ENCODE results near the gene TNIP3.

TNIP3 gene

DNA sequence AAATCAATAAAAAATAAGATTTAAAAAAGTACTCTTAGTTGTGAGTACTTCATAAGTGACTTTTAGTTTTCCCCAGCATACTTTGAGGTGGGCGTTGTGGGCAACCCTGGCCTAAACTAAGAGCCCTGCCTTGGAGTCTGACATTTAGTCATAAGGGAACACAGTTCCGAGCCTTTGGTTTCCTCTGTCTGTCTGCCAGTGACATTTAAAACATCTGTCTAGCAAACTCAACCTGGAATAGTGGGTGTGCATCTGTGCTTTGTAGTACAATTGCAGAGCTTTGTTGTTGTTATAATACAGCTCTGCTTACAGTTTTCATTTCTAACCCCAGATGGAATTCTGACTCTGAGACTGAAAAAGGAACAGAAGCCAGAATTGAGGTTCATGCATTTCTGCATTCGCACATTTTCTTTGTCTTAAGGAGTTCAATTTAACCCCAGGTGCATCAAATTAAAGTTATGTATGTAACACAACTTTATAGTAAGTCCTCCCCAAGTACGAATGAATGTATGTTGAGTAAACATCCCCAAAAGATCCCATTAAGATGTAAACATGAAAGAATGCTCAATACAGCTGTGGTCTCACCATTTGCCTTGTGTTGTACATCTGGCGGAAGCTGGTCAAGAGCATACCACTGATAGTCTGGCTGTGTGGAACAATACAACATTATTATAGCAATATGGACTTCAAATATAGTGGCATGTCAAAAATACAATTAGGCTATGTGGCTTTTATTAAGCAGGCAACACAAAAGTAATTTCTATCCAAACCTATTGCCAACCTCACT, 25.9 kb downstream of the TNIP3 start:
- peak; percentile 60 for DNase-seq

DNA sequence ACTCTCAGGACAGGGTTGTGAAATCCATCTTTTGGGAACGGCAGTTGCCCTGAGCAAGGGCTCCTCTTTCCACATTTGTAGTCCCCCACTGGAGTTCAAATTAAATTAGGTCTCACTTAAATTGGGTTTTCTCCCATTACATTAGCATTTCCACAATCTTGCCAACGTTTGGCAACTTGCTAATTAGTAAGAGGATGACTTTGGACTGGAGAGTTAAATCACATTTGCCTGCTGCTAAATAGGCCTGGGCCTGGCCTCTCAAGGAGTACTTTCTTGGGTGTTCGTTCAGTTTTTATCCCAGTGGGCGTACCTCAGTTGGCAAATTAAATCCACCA, 33.8 kb downstream of the TNIP3 start:
- DNase-seq: no peak

GRCh38 chr4:121129606-121130325, 34.4 kb downstream of the TNIP3 start:
- no peak for DNase-seq

DNA sequence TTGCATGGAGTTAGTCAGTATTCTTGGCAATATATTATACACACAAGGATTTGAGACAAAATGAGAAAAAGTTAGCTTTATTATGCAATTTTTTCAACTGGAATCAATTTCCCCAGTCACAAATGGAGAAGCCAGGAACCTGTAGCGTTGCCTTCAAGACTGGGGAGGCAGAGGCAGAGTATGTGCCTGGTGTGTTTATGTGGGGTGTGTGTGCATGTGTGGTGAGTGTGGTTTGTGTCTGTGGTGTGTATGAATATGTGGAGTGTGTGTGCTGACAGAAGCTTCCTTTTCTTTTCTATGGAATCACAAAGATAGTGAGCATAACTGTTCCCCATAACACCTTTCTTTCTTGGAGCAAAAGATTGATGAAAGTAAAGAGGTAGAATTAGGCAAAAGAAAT, 37.0 kb downstream of the TNIP3 start:
- no peak for DNase-seq

- DNase-seq: no peak
Measured at GRCh38 chr4:121126449-121127006, 37.6 kb downstream of the TNIP3 start.

DNA sequence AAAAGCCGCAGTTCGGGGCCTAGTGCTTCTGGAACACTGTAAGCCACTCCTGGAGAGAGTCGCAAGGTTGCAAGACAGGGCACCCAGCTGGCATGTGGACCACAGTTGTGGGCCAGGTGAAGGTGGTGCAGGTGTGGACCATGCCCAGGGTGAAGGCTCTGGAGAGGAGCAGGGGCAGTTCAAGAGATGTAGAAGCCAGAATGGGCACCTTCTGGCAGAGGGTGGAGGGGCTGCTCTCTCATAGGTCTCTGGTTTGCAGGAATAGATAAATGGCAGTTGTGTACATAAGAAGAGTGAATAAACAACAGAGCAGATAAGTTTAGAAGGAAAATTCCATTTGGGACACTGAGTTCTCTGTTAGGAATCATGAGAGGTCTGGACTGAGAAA, 38.6 kb downstream of the TNIP3 start:
- no peak for DNase-seq

- no peak for DNase-seq
Measured at GRCh38 chr4:121122661-121123060, 41.5 kb downstream of the TNIP3 start.

GRCh38 chr4:121119715-121120114, 44.4 kb downstream of the TNIP3 start:
- no peak for DNase-seq

DNA sequence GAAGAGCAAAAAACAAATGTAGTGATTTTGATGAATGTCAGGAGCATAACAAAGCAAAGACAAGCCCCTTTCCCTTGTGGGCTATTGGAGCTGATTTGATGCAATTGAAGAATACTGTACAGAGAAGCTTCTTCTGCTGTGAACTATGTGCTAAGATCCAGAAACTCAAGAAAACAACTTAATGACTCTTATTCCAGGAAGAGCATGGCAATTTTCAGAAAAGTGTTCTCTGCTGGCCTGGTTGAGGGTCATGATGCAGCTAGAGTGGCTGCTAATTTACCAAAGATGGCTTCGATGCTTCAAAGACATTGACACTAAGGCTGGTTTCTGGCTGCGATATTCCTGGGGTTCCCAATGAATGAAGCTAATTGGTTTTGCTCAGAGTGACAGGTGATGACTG, 45.8 kb downstream of the TNIP3 start:
- no peak for DNase-seq

GRCh38 chr4:121114756-121115155, 49.4 kb downstream of the TNIP3 start:
- DNase-seq: no peak

GRCh38 chr4:121112530-121112929, 51.6 kb downstream of the TNIP3 start:
- DNase-seq: no peak

GRCh38 chr4:121108557-121108956, 55.6 kb downstream of the TNIP3 start:
- DNase-seq: no peak

GRCh38 chr4:121107507-121107906, 56.6 kb downstream of the TNIP3 start:
- DNase-seq: no peak

DNA sequence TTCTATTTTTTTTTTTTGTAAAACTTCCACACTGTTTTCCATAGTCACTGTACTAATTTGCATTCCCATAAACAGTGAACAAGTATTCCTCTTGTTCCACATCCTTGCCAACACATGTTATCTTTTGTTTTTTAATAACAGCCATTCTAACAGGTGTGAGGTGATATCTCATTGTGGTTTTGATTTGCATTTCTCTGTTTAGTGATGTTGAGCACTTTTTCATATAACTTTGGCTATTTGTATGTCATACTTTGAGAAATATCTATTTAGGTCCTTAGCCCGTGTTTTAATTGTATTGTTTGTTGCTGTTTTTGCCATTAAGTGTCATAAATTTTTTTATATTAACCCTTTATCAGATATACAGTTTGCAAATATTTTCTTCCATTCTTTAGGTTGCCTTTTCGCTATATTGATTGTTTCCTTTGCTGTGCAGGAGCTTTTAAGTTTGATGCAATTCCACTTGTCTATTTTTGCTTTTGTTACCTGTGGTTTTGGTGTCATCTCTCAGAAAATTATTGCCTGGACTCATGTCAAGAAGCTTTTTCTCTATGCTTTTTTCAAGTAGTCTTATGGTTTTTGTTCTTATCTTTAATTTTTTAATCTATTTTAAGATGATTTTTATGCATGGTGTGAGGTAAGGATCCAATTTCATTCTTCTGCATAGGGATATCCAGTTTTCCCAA, 63.9 kb downstream of the TNIP3 start:
- no peak for DNase-seq

DNA sequence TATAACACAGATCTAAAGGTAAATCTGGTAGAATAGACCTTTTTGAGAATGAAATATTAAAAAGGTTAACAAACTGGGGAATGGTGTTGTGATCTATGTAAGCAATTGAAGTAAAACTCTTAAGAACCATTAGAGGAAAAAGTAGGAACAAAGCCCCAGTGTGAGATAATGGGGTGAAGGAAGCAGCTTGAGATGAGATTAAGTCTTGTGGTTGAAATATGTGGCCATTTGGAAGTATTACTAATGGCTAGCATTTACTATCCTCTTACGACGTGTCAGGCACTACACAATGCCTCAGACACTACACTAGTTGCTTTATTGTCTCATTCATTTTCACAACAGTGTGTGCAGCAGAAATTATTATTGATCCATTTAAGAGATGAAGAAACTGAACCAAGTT, 65.9 kb downstream of the TNIP3 start:
- no peak for DNase-seq

- DNase-seq: no peak
Measured at GRCh38 chr4:121096629-121097028, 67.5 kb downstream of the TNIP3 start.

DNA sequence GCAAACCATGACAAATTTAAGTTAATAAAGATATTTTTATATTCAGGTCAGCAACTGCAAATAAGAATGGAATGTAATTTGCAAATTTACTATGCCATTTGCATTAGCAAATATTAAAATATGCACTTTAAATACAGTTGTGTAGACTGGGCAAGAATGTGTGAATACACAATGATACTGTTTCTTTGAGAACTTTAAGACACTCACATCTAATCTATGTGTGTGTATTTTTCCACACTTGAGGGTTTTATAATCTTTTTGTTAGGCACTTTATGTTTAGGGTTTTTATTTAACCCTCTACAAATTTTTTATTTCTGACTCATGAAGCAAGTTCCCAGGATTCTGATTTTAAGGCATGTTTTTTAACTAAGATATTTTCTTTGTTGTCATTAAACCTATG, 67.9 kb downstream of the TNIP3 start:
- DNase-seq: no peak

GRCh38 chr4:121094297-121094966, 69.7 kb downstream of the TNIP3 start:
- no peak for DNase-seq

DNA sequence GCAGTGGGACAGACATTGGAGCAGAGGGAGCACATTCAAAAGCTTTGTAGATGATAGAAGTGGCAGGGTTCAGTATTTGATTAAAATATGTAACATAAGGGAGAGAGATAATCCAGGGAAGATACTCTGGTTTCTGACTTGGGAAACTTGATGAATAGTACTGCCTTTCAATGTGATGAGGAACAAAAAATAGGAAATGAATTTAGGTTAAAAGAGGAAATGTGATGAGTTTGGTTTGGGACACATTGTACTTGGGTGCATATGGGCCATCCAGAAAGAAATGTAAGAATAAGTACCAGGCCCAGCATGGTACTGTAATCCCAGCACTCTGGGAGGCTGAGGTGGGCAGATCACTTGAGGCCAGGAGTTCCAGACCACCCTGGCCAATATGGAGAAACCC, 70.9 kb downstream of the TNIP3 start:
- DNase-seq: no peak

- no peak for DNase-seq
Measured at GRCh38 chr4:121091941-121092340, 72.2 kb downstream of the TNIP3 start.

DNA sequence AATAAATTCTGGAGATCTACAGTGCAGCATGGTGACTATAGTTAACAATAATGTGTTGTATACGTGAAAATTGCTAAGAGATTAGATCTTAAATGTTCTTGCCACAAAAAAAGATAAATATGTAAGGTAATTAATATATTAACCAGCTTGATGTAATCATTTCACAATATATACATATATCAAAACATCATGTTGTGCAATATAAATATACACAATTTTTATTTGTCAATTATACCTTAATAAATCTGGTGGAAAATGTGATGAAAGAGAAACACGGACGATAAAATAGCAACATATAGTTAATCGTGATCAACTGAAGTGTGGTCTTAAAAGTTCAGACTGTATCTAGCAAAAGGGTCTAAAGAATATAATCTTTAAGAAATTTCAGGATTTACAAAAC, 75.3 kb downstream of the TNIP3 start:
- DNase-seq: no peak

Measured in stimulated activated CD4-positive, alpha-beta T cell treated with anti-CD3 and anti-CD28 coated beads, Interleukin-4, amount 100 ng/mL, for 24 hours (primary cell).